NB4 (cell line): ENCODE results near the gene CBX5.

Experiments
- DNase-seq: peaks from one replicate; pipeline ENCODE4 v3.0.0; 2010; ENCODE audit warnings: low read depth
- H3K4me3 ChIP-seq: one replicate; pipeline ENCODE4 v1.5.1; 2011; ENCODE audit warnings: mild to moderate bottlenecking, low read depth, low read length, moderate library complexity
- MYC ChIP-seq: IDR thresholded peaks from 2 replicates; pipeline ENCODE4 v1.6.1; 2011; ENCODE audit warnings: low read depth, low read length
- POLR2A ChIP-seq: IDR thresholded peaks from 2 replicates; pipeline ENCODE4 v1.6.1; 2011; ENCODE audit warnings: mild to moderate bottlenecking; ENCODE audit not compliant: insufficient read length; ENCODE audit errors: extremely low read depth
- TF ChIP-seq, protein P1 (sequence below): IDR thresholded peaks from one replicate; pipeline ENCODE4 v1.5.1; 2012; ENCODE audit warnings: low read depth, low read length
- TF ChIP-seq, protein P2 (sequence below): IDR thresholded peaks from 2 replicates; pipeline ENCODE4 v1.6.1; 2011; ENCODE audit warnings: low read depth, low read length

The CBX5 gene

DNA sequence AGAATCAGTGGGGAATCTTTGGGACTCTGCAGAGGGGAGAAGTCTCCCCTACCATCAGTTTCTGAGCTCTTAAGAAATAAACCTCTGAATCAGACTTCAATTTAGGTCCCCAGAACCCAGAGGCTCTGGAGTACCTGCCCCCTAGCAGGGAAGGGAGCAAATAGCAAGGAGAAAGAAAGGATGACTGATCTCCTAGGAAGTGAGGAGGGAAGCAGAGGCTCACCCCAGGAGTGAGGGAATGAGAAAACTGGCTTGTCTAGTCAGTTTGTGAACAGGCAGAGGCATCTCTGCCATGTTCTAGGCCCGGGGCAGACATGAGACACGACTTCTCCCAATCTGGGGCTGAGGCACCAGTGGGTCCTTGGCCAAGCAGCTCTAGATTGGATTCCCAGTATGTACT, 66.8 kb downstream of the CBX5 start:
- DNase-seq = no peak
- TF ChIP-seq, protein P1, sequence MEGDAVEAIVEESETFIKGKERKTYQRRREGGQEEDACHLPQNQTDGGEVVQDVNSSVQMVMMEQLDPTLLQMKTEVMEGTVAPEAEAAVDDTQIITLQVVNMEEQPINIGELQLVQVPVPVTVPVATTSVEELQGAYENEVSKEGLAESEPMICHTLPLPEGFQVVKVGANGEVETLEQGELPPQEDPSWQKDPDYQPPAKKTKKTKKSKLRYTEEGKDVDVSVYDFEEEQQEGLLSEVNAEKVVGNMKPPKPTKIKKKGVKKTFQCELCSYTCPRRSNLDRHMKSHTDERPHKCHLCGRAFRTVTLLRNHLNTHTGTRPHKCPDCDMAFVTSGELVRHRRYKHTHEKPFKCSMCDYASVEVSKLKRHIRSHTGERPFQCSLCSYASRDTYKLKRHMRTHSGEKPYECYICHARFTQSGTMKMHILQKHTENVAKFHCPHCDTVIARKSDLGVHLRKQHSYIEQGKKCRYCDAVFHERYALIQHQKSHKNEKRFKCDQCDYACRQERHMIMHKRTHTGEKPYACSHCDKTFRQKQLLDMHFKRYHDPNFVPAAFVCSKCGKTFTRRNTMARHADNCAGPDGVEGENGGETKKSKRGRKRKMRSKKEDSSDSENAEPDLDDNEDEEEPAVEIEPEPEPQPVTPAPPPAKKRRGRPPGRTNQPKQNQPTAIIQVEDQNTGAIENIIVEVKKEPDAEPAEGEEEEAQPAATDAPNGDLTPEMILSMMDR = no peak
- TF ChIP-seq POLR2A (no peak), MYC (no peak)
- TF ChIP-seq, protein P2, sequence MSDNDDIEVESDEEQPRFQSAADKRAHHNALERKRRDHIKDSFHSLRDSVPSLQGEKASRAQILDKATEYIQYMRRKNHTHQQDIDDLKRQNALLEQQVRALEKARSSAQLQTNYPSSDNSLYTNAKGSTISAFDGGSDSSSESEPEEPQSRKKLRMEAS = no peak
- H3K4me3 ChIP-seq = no peak overlapping the region

GRCh38 chr12:54211920-54212319, 68.0 kb downstream of the CBX5 start:
- DNase-seq = no peak
- TF ChIP-seq POLR2A (no peak), MYC (no peak)
- TF ChIP-seq, protein P1 = no peak
- TF ChIP-seq, protein P2 = no peak
- no peak overlapping the region for H3K4me3 ChIP-seq

DNA sequence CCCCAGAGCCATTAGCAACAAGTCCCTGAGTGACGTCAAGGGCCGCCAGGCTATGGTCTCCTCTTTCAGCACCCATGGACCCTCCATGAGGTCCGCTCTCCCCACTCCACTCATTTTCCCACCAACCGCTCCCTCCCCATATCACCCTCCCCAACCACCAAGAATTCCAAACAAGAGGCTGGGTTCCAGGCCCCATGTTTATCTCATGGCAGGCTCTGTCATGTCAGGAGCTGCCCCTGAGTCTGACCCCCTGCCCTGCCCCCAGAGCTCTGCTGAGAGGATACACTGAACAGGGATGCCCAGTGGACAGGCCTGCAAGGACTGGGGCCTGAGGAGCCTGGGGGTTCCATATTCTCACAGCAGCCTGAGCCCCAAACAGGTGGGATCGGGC, 69.5 kb downstream of the CBX5 start:
- no peak for DNase-seq
- no peak for TF ChIP-seq MYC
- TF ChIP-seq, protein P1 = no peak
- TF ChIP-seq, protein P2 = no peak
- no peak for TF ChIP-seq POLR2A
- no peak overlapping the region for H3K4me3 ChIP-seq

- DNase-seq = no peak
- TF ChIP-seq, protein P1 = no peak
- TF ChIP-seq, protein P2 = no peak
- TF ChIP-seq MYC (no peak), POLR2A (no peak)
- H3K4me3 ChIP-seq = no peak overlapping the region
Measured at GRCh38 chr12:54208591-54208990, 71.3 kb downstream of the CBX5 start.

- peak; percentile 74 for DNase-seq
- H3K4me3 ChIP-seq = no peak overlapping the region
- TF ChIP-seq, protein P2 = 0 out of 2 replicates have a peak, but pooled peaks have one; percentile 28
- TF ChIP-seq MYC = no peak; the same call in 1 of the 2 replicates
- TF ChIP-seq, protein P1 = peak; percentile 98
- no peak for TF ChIP-seq POLR2A
Measured at GRCh38 chr12:54207539-54208294, 72.2 kb downstream of the CBX5 start.

DNA sequence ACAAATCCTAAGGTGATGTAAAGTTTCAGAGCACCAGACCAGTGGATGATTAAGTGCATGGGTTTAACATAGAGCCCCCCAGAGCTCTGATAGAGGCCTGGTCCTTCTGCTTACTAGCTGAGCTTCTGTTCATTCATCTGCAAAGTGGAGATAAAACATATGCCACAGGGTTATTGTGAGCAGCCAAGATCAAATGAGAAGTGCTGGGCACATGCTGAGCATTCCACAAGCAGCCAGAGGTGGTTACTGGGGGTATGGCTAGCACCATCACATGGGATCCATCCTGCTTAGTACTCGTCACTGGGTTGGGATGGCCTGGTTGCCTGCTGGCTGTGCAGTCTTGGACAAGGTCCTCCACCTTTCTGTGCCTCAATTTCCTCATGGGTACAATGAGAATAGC, 73.1 kb downstream of the CBX5 start:
- DNase-seq = no peak
- TF ChIP-seq, protein P2 = no peak
- TF ChIP-seq MYC (no peak), POLR2A (no peak)
- TF ChIP-seq, protein P1 = no peak
- H3K4me3 ChIP-seq = no peak overlapping the region
